Panc1 (cell line): ENCODE data around the gene CCNK. TPM values are rescaled to one million over a fixed set of nuclear protein-coding genes. Genes with fewer than 3 reads are reported as not detected.

ENCODE experiments used
- ATAC-seq: fragments of 200-7000 bp; cut with Tn5 transposase; 2 replicates; pipeline ENCODE4 v1.9.1; 2020; ENCODE audit warnings: mild to moderate bottlenecking, moderate library complexity
- BruUV-seq: library from RNA; stranded (reverse); fragments of 400-500 nt; replicated peaks from 2 replicates; lab custom pipeline; 2021; lab: Mats Ljungman, UMichigan
- CTCF ChIA-PET: fragments of 300-600 bp; sonication (Branson Sonifier 250); formaldehyde crosslinking; loops from one replicate; lab custom pipeline; 2022; ENCODE audit warnings: antibody characterized with exemption; lab: Charles Lee
- POLR2A ChIA-PET: fragments of 300-600 bp; sonication (Branson Sonifier 250); formaldehyde crosslinking; loops from one replicate; lab custom pipeline; 2022; ENCODE audit warnings: antibody characterized with exemption; lab: Charles Lee
- DNase-seq: peaks from one replicate; pipeline ENCODE4 v3.0.0-alpha.2; 2010; ENCODE audit warnings: low read depth, low spot score
- H3K27ac ChIP-seq: 2 replicates; pipeline ENCODE4 v1.5.1; 2011; ENCODE audit warnings: mild to moderate bottlenecking, low read length, inconsistent platforms
- H3K27me3 ChIP-seq: fragments of 200-500 bp; sonication (Bioruptor generic); 2 replicates; pipeline ENCODE4 v1.6.0; 2014; ENCODE audit warnings: low read length, inconsistent platforms; ENCODE audit not compliant: control insufficient read depth, insufficient read depth
- H3K36me3 ChIP-seq: fragments of 200-500 bp; sonication (Bioruptor generic); 2 replicates; pipeline ENCODE4 v1.5.1; 2014; ENCODE audit warnings: inconsistent platforms, mild to moderate bottlenecking, low read length, moderate library complexity; ENCODE audit not compliant: control insufficient read depth, insufficient read depth
- H3K4me1 ChIP-seq: 2 replicates; pipeline ENCODE4 v1.5.1; 2011; ENCODE audit warnings: inconsistent platforms, mild to moderate bottlenecking, low read length, moderate library complexity; ENCODE audit not compliant: control insufficient read depth, insufficient read depth
- H3K4me3 ChIP-seq, 2 experiments: 2 replicates each; pipeline ENCODE4 v1.5.1; 2011 to 2012; ENCODE audit warnings: low read depth in 2 of 2, low read length in 2 of 2, mild to moderate bottlenecking in 2 of 2, inconsistent platforms in 1 of 2, moderate library complexity in 1 of 2
- H3K9me3 ChIP-seq: fragments of 200-500 bp; sonication (Bioruptor generic); 2 replicates; pipeline ENCODE4 v1.5.1; 2014; ENCODE audit warnings: low read depth, mild to moderate bottlenecking, inconsistent platforms, low read length, moderate library complexity; ENCODE audit not compliant: control insufficient read depth, insufficient read depth
- POLR2AphosphoS5 ChIP-seq: IDR thresholded peaks from 2 replicates; pipeline ENCODE4 v1.6.1; 2012; ENCODE audit warnings: mild to moderate bottlenecking, low read depth, low read length, moderate library complexity
- SIN3A ChIP-seq: IDR thresholded peaks from 2 replicates; pipeline ENCODE4 v1.6.1; 2012; ENCODE audit warnings: low read depth, mild to moderate bottlenecking, low read length, moderate library complexity, borderline replicate concordance; ENCODE audit not compliant: insufficient read depth
- TCF7L2 ChIP-seq: IDR thresholded peaks from 2 replicates; pipeline ENCODE4 v1.6.1; 2011; ENCODE audit warnings: mild to moderate bottlenecking, low read depth, low read length, inconsistent platforms
- in situ Hi-C: cut with HindIII; loops from 2 replicates; pipeline ENCODE4 v1.10.0; 2016; ENCODE audit warnings: low sequenced_read_pairs, low pct_unique_long_range_greater_than_20kb
- intact Hi-C: fragments of 100-400 bp; cut with micrococcal nuclease; formaldehyde crosslinking; loops from one replicate; pipeline ENCODE4 v1.10.0; 2022; ENCODE audit not compliant: unreplicated experiment
- total RNA-seq: library from RNA; stranded (reverse); gene quantifications from one replicate; pipeline ENCODE4 v1.2.1, GENCODE V29; 2021; ENCODE audit not compliant: unreplicated experiment
- TF ChIP-seq, protein P1 (sequence below), 2 experiments: IDR thresholded peaks; 2 replicates each; pipeline ENCODE4 v1.6.1; 2011 to 2012; ENCODE audit warnings: low read depth in 2 of 2, control low read depth in 1 of 2, low read length in 1 of 2, mild to moderate bottlenecking in 1 of 2, moderate library complexity in 1 of 2; ENCODE audit not compliant: insufficient read depth in 1 of 2
- TF ChIP-seq, protein P2 (sequence below): fragments of 450-650 bp; IDR thresholded peaks from 2 replicates; pipeline ENCODE4 v1.5.1; 2017; ENCODE audit warnings: mild to moderate bottlenecking

Gene CCNK
- total RNA-seq, 1 experiment from 2014 or later: 47.8 TPM

DNA sequence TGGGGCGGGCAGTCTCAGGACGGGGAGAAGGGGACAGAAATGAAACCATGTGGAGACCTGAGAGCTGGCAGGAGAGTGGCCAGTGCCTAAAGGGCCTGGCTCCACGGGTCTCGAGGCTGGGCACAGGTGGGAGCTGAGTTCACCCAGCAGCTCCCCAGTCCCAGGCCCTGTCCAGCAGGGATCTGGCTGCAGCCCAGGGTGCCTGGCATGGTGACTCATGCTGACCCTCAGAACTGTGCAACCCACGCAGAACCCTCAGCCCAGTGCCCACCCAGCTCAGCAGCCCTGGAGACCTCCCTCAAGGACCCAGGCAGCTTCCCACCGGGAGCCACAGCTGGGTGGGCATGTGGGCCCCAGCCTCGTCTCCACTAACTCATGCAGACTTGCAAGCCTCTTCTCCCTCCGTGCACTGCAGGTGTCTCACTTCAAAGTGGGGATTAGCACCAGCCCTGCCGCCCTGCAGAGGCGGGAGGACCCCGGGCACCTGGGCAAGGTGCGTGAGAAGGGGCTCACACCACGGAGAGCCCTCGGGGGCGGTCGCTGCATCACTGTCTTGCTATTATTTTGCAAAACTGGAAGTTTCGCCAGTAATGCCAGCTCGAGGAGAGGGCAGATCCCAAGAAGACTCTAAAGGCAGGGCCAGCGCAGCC lies 46.3 kb downstream of the CCNK start:
- intact Hi-C loops: no loop called here
- CTCF ChIA-PET: no interaction called here

DNA sequence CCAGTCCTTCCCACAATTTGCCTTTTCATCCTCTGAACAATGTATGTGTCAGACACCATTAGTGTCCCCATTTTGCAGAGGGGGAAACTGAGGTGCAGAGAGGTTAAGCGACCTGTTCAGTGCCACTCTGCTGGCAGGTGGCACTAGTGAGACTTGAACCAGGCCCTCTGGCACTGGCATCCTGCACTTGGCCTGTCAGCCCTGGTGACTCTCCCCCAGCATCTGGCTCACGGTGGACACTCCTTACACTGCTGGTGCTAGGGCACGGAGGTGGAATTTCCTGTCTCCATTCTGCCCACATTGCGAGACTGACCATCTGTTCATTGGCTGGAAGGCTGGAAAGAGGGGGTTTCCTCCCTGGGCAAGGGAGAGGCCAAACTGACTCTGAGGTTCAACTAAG lies 48.7 kb downstream of the CCNK start:
- Histone ChIP-seq H3K27me3 (no peaks in the 10 kb centered on the region), H3K36me3 (no peaks in the 10 kb centered on the region), H3K9me3 (no peaks in the 10 kb centered on the region), H3K4me1 (peaks cover 51% of the 10 kb centered on the region), H3K27ac (no peak overlapping the region), H3K4me3 (no peak overlapping the region)
- DNase-seq (no peak), ATAC-seq (no peak)
- POLR2A ChIA-PET: no interaction called here
- no TSS peak for BruUV-seq
- CTCF ChIA-PET: no interaction called here
- intact Hi-C loops (no loop called here), in situ Hi-C loops (no loop called here)
- TF ChIP-seq TCF7L2 (no peak), SIN3A (no peak), POLR2AphosphoS5 (no peak)
- TF ChIP-seq, protein P1, sequence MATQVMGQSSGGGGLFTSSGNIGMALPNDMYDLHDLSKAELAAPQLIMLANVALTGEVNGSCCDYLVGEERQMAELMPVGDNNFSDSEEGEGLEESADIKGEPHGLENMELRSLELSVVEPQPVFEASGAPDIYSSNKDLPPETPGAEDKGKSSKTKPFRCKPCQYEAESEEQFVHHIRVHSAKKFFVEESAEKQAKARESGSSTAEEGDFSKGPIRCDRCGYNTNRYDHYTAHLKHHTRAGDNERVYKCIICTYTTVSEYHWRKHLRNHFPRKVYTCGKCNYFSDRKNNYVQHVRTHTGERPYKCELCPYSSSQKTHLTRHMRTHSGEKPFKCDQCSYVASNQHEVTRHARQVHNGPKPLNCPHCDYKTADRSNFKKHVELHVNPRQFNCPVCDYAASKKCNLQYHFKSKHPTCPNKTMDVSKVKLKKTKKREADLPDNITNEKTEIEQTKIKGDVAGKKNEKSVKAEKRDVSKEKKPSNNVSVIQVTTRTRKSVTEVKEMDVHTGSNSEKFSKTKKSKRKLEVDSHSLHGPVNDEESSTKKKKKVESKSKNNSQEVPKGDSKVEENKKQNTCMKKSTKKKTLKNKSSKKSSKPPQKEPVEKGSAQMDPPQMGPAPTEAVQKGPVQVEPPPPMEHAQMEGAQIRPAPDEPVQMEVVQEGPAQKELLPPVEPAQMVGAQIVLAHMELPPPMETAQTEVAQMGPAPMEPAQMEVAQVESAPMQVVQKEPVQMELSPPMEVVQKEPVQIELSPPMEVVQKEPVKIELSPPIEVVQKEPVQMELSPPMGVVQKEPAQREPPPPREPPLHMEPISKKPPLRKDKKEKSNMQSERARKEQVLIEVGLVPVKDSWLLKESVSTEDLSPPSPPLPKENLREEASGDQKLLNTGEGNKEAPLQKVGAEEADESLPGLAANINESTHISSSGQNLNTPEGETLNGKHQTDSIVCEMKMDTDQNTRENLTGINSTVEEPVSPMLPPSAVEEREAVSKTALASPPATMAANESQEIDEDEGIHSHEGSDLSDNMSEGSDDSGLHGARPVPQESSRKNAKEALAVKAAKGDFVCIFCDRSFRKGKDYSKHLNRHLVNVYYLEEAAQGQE (IDR thresholded peaks at IDR 0.05; ENCODE audit: insufficient read depth in 1 of 2, low read depth in 2 of 2, low read length in 1 of 2): no peak
- TF ChIP-seq, protein P2, sequence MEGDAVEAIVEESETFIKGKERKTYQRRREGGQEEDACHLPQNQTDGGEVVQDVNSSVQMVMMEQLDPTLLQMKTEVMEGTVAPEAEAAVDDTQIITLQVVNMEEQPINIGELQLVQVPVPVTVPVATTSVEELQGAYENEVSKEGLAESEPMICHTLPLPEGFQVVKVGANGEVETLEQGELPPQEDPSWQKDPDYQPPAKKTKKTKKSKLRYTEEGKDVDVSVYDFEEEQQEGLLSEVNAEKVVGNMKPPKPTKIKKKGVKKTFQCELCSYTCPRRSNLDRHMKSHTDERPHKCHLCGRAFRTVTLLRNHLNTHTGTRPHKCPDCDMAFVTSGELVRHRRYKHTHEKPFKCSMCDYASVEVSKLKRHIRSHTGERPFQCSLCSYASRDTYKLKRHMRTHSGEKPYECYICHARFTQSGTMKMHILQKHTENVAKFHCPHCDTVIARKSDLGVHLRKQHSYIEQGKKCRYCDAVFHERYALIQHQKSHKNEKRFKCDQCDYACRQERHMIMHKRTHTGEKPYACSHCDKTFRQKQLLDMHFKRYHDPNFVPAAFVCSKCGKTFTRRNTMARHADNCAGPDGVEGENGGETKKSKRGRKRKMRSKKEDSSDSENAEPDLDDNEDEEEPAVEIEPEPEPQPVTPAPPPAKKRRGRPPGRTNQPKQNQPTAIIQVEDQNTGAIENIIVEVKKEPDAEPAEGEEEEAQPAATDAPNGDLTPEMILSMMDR: no peak

More for the DNA sequence above, 46.3 kb downstream of the CCNK start:
- no TSS peak for BruUV-seq
- Histone ChIP-seq H3K27me3 (no peaks in the 10 kb centered on the region), H3K4me1 (peaks cover 69% of the 10 kb centered on the region), H3K9me3 (no peaks in the 10 kb centered on the region), H3K36me3 (no peaks in the 10 kb centered on the region), H3K27ac (no peak overlapping the region; the same call in 1 of the 2 replicates), H3K4me3 (no peak overlapping the region)
- ATAC-seq (no peak), DNase-seq (no peak)
- TF ChIP-seq POLR2AphosphoS5: no peak
- POLR2A ChIA-PET: no interaction called here
- in situ Hi-C loops: no loop called here

DNA sequence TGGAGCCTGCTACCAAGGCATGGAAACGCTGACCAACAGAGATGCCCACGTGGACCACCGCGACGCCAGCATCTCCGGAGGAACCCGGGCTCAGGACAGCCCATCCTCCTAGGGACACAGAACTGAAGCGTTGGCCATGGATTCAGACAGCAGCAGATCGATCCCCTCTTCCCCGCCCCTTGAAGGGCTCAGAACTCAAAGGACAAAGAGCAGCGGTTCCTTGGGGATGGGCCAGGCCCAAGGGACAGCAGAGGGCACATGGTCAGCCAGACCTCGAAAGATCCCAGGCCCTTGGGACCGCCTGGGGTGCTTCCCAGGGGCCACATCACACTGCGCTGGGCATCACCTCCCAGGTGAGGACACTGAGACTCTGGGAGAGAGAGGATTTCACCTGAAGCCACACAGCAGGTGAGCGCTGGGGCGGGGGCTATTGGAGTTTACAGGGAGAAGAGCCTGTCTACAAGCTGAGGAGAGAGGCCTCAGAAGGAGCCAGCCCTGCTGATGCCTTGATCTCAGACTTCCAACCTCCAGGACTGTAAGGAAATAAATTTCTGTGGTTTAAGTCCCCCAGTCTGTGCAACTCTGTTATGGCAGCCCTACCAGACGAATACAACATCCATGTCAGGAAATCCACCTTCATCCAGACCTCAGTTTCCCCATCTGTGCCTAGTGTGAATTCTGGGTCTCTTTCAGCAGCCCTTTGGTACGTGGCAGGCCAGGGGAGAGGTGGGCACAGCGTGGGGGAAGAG lies 49.4 kb downstream of the CCNK start:
- TF ChIP-seq TCF7L2: no peak
- TF ChIP-seq, protein P1 (IDR thresholded peaks at IDR 0.05; ENCODE audit: insufficient read depth in 1 of 2, low read depth in 2 of 2, low read length in 1 of 2): no peak
- no peak for TF ChIP-seq POLR2AphosphoS5
- TF ChIP-seq SIN3A: no peak
- TF ChIP-seq, protein P2: no peak
- Histone ChIP-seq H3K4me3 (no peak overlapping the region), H3K4me1 (peaks cover 49% of the 10 kb centered on the region), H3K9me3 (no peaks in the 10 kb centered on the region), H3K27ac (no peak overlapping the region), H3K36me3 (no peaks in the 10 kb centered on the region), H3K27me3 (no peaks in the 10 kb centered on the region)
- DNase-seq: no peak
- ATAC-seq: no peak
- ChIA-PET CTCF (no interaction called here), POLR2A (no interaction called here)
- intact Hi-C loops (no loop called here), in situ Hi-C loops (no loop called here)
- BruUV-seq: no TSS peak
